Loucy (cell line): ENCODE measurements around the gene LRRC28.

Experiments
- CTCF ChIP-seq: fragments of 200-600 bp; sonication (generic); conservative IDR thresholded peaks from 2 replicates; pipeline ENCODE4 v1.5.1; 2014; ENCODE audit warnings: mild to moderate bottlenecking, antibody characterized with exemption, low read length
- EZH2phosphoT487 ChIP-seq: fragments of 200-600 bp; IDR thresholded peaks from 2 replicates; pipeline ENCODE4 v1.6.1; 2018; ENCODE audit warnings: antibody characterized with exemption, mild to moderate bottlenecking, moderate library complexity, borderline replicate concordance

GRCh38 chr15:99232740-99233139 lies 18.5 kb upstream of the LRRC28 start:
- TF ChIP-seq CTCF (no peak), EZH2phosphoT487 (no peak)
